ENCODE measurements around the gene ASB5. TPM values are rescaled to one million over a fixed set of nuclear protein-coding genes. Genes with fewer than 3 reads are reported as not detected.

ASB5 gene
- total and polyA plus RNA-seq, 10 of the 15 experiments (the other 5 are each of a cell fraction or from before 2014, with no cell fraction given) = not detected

- Histone ChIP-seq H3K9ac (ENCODE audit: control insufficient read depth, insufficient read depth, low read length) (no peak overlapping the region), H3K4me2 (ENCODE audit: control insufficient read depth, insufficient read depth) (no peak overlapping the region), H3K9me3 (replicated peaks; ENCODE audit: control insufficient read depth, insufficient read depth, low read length) (no peaks in the 10 kb centered on the region), H3K27me3 (replicated peaks in 1 of 2; ENCODE audit: control insufficient read depth in 2 of 2, insufficient read depth in 2 of 2, low read length in 1 of 2) (no peaks in the 10 kb centered on the region; a peak in 1 of 4 replicates), H3K36me3 (ENCODE audit: control insufficient read depth in 2 of 2, insufficient read depth in 2 of 2, low read length in 1 of 2) (no peaks in the 10 kb centered on the region), H3K27ac (ENCODE audit: control insufficient read depth, insufficient read depth) (no peak overlapping the region), H2AFZ (ENCODE audit: control insufficient read depth, low read depth, low read length) (no peak overlapping the region), H3K79me2 (ENCODE audit: control insufficient read depth, insufficient read depth, low read length) (no peaks in the 10 kb centered on the region), H3K4me3 (no peak overlapping the region), H3K4me1 (ENCODE audit: control insufficient read depth, insufficient read depth, low read length) (peaks cover 17% of the 10 kb centered on the region), H4K20me1 (ENCODE audit: control insufficient read depth, insufficient read depth) (no peaks in the 10 kb centered on the region)
- ChIA-PET RAD21 (ENCODE audit: unreplicated experiment) (interaction anchor here (0.7 kb wide), 1 partner anchor 31 kb away, joined by 3 read pairs; no protein-coding TSS in a partner anchor), CTCF (interaction anchor here (0.8 to 1.2 kb wide), 3 partner anchors 9 to 34 kb away, joined by 3 read pairs; no protein-coding TSS in a partner anchor), SMC1A (ENCODE audit: uncharacterized antibody, unreplicated experiment) (interaction anchor here (0.9 to 1.1 kb wide), 2 partner anchors 19 to 112 kb away, joined by 3 read pairs; partner anchors contain the start of gene SPATA4), POLR2A (no interaction called here)
- TF ChIP-seq JUNB (IDR thresholded peaks at IDR 0.05) = no peak
- no peak for TF ChIP-seq KAT2A (conservative IDR thresholded peaks at IDR 0.05; ENCODE audit: control insufficient read depth, low read depth, low read length)
- TF ChIP-seq CBFB (IDR thresholded peaks at IDR 0.05; ENCODE audit: low read depth) = no peak
- TF ChIP-seq RAD51 (IDR thresholded peaks at IDR 0.05) = peak; percentile 29; the same call in 1 of the 2 replicates
- no peak for TF ChIP-seq POLR2AphosphoS5 (IDR thresholded peaks at IDR 0.05; ENCODE audit: low read length)
- no TSS peak for BruUV-seq (replicated peaks)
- DNase-seq (ENCODE audit: low read depth, low spot score) (no peak), ATAC-seq (no peak), FAIRE-seq (no peak)
- in situ Hi-C loops (cut with MboI) = loop anchor here (5.0 kb wide), 1 partner anchor 110 kb away; the partner anchor contains the start of gene SPATA4
- 91% methylated on average over 6 of the region's 6 CpGs for whole genome bisulfite sequencing (ENCODE audit: insufficient coverage, insufficient replicate concordance, low lambda C conversion rate, missing lambda C conversion rate)
- intact Hi-C loops (cut with micrococcal nuclease; ENCODE audit: unreplicated experiment) = no loop called here
These were observed 38.0 kb upstream of the ASB5 start for GRCh38 chr4:176306837-176307665.

- H3K79me2 ChIP-seq (ENCODE audit: control insufficient read depth, insufficient read depth, low read length) = no peaks in the 10 kb centered on the region
- in situ Hi-C loops (cut with MboI) (no loop called here), intact Hi-C loops (cut with micrococcal nuclease; ENCODE audit: unreplicated experiment) (no loop called here)
- no peak overlapping the region for H3K27ac ChIP-seq (ENCODE audit: control insufficient read depth, insufficient read depth)
- SMC1A ChIA-PET (ENCODE audit: uncharacterized antibody, unreplicated experiment) = no interaction called here
- no peaks in the 10 kb centered on the region for H3K9me3 ChIP-seq (replicated peaks; ENCODE audit: control insufficient read depth, insufficient read depth, low read length)
- no peaks in the 10 kb centered on the region for H4K20me1 ChIP-seq (ENCODE audit: control insufficient read depth, insufficient read depth)
- 0% methylated on average over 1 of the region's 1 CpG for WGBS (ENCODE audit: insufficient coverage, insufficient replicate concordance, low lambda C conversion rate, missing lambda C conversion rate)
- CTCF ChIA-PET = no interaction called here
- no peak overlapping the region for H2AFZ ChIP-seq (ENCODE audit: control insufficient read depth, low read depth, low read length)
- H3K27me3 ChIP-seq (replicated peaks in 1 of 2; ENCODE audit: control insufficient read depth in 2 of 2, insufficient read depth in 2 of 2, low read length in 1 of 2) = no peaks in the 10 kb centered on the region; a peak in 1 of 4 replicates
- H3K4me3 ChIP-seq = no peak overlapping the region
- H3K9ac ChIP-seq (ENCODE audit: control insufficient read depth, insufficient read depth, low read length) = no peak overlapping the region
- H3K36me3 ChIP-seq (ENCODE audit: control insufficient read depth in 2 of 2, insufficient read depth in 2 of 2, low read length in 1 of 2) = no peaks in the 10 kb centered on the region
- FAIRE-seq (no peak), DNase-seq (ENCODE audit: low read depth, low spot score) (no peak), ATAC-seq (no peak)
- no TSS peak for BruUV-seq (replicated peaks)
- H3K4me1 ChIP-seq (ENCODE audit: control insufficient read depth, insufficient read depth, low read length) = peaks cover 11% of the 10 kb centered on the region
- RAD21 ChIA-PET (ENCODE audit: unreplicated experiment) = interaction anchor here (1.1 kb wide), 1 partner anchor 37 kb away, joined by 3 read pairs; no protein-coding TSS in a partner anchor
- POLR2A ChIA-PET = no interaction called here
- no peak overlapping the region for H3K4me2 ChIP-seq (ENCODE audit: control insufficient read depth, insufficient read depth)
- TF ChIP-seq TCF7 (IDR thresholded peaks at IDR 0.05; ENCODE audit: borderline replicate concordance) = no peak
- no peak for TF ChIP-seq CUX1 (IDR thresholded peaks at IDR 0.05; ENCODE audit: insufficient replicate concordance, low read depth, low read length)
- TF ChIP-seq MYC (IDR thresholded peaks at IDR 0.05; ENCODE audit: insufficient read depth, insufficient read length, insufficient replicate concordance, low read length, severe bottlenecking) = no peak
- no peak for TF ChIP-seq RELA (IDR thresholded peaks at IDR 0.05; ENCODE audit: borderline replicate concordance, partially characterized antibody)
- no peak for TF ChIP-seq ATF7 (IDR thresholded peaks at IDR 0.05; ENCODE audit: low read depth)
- TF ChIP-seq CHD2 (IDR thresholded peaks at IDR 0.05; ENCODE audit: borderline replicate concordance, low read depth, low read length) = no peak
- no peak for TF ChIP-seq NFYA (IDR thresholded peaks at IDR 0.05; ENCODE audit: borderline replicate concordance, low read depth, low read length)
These were observed 34.9 kb upstream of the ASB5 start for GRCh38 chr4:176303938-176304337.
